Putamen (tissue), 1 donor: ENCODE measurements around the gene FAM151B.

Experiments used
- DNase-seq: peaks from one replicate; pipeline ENCODE4 v3.0.0-alpha.2; 2016; ENCODE audit warnings: low spot score

FAM151B gene

GRCh38 chr5:80588858-80589540 is 101.1 kb downstream of the FAM151B start:
- peak; percentile 13 for DNase-seq

DNA sequence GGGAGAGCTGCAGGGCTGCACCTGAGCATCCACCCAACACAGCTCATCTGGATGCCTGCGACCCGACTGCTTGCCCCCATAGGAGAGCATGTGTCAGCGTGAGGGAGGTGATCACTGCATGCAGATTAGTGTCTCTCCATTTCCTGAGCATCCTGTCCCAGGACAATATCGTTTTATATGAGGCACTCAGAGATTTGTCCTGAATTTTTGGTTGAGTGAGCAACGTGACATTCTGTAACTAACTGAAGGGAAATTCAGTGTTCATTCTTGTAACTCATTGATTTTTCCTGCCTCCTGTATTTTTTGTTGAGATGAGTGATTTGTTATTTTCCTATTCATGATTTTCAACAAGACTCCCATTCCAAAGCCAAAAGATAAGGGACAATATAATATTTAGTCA is 102.9 kb downstream of the FAM151B start:
- no peak for DNase-seq

- no peak for DNase-seq
These were observed 103.5 kb downstream of the FAM151B start for GRCh38 chr5:80591352-80591751.

DNA sequence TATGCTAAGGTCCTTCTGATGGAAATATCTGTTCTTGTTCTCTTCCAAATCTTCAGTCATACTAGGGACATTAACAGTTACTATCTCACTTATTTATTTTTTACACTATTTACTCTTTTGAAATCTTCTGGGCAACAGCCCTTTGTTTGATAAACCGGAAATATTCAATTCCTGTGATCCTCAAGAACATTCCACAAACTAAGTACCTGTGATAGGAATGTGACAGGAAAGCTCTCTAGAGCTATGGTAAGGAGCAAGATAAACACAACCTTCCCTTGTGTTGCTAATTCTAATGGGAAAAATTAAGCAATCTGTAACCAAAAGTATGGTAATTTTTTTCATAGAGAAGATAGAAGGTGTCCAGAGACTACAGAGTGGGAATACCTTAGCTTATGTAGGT is 104.2 kb downstream of the FAM151B start:
- no peak for DNase-seq
